Uterus (tissue), 4 donors: ENCODE data around the gene DZIP1. TPM values are rescaled to one million over a fixed set of nuclear protein-coding genes. Genes with fewer than 3 reads are reported as not detected.
A peak's percentile ranks its signal among the peaks of the same experiment; 100 is the strongest.

Experiments
- DNase-seq, 2 donors: peaks; one replicate each; pipeline ENCODE4 v3.0.0-alpha.2; 2019 to 2020
- H3K27ac ChIP-seq, 2 donors: fragments of 200-600 bp; sonication (generic); 1 replicate in 1 of 2; 2 replicates in 1 of 2; pipeline ENCODE4 v1.5.1; 2016 to 2018
- H3K27me3 ChIP-seq, 2 donors: fragments of 200-600 bp; sonication (generic); one replicate each; pipeline ENCODE4 v1.5.1; 2018 to 2019; ENCODE audit warnings: control low read depth in 1 of 2
- H3K36me3 ChIP-seq, 2 donors: fragments of 200-600 bp; sonication (generic); one replicate each; pipeline ENCODE4 v1.5.1; 2019; ENCODE audit warnings: control low read depth in 1 of 2
- H3K4me1 ChIP-seq, 2 donors: fragments of 200-600 bp; sonication (generic); one replicate each; pipeline ENCODE4 v1.5.1; 2018 to 2019; ENCODE audit warnings: control low read depth in 1 of 2
- H3K4me3 ChIP-seq, 2 donors: fragments of 200-600 bp; sonication (generic); 1 replicate in 1 of 2; 2 replicates in 1 of 2; pipeline ENCODE4 v1.5.1; 2018 to 2019; ENCODE audit warnings: mild to moderate bottlenecking in 1 of 2
- H3K9me3 ChIP-seq, 2 donors: fragments of 200-600 bp; sonication (generic); one replicate each; pipeline ENCODE4 v1.5.1; 2019; ENCODE audit warnings: control low read depth in 1 of 2
- POLR2A ChIP-seq, 2 donors: fragments of 450-650 bp; IDR thresholded peaks; one replicate each; pipeline ENCODE4 v1.6.1; 2016; ENCODE audit warnings: antibody characterized with exemption in 2 of 2, mild to moderate bottlenecking in 1 of 2, moderate library complexity in 1 of 2
- intact Hi-C: fragments of 100-400 bp; cut with DNase I; formaldehyde crosslinking; loops from one replicate; pipeline ENCODE4 v1.15.1; 2023; ENCODE audit warnings: low total_unique reads
- total RNA-seq, 4 donors: library from RNA; depleted of rRNA in 3 of 4; stranded (reverse); fragments of >200 nt in 3 of 4; gene quantifications; one replicate each; pipeline versions ENCODE4 v1.1.0 to v1.2.4, GENCODE V29; 2014 to 2023
- TF ChIP-seq, protein P1 (sequence below), 4 experiments: fragments of 200-600 bp in 2 of 4; fragments of 450-650 bp in 2 of 4; sonication (generic) in 2 of 4; IDR thresholded peaks; one replicate each; pipeline ENCODE4 v1.5.1; 2016 to 2019; ENCODE audit warnings: antibody characterized with exemption in 4 of 4, mild to moderate bottlenecking in 2 of 4, moderate library complexity in 1 of 4
- donor health status: DM: yes; HTN: yes; CAD: no.

DZIP1 gene
- total RNA-seq, 4 donors from 2014 or later = 24.1 to 65.3 (median 42.3) TPM

DNA sequence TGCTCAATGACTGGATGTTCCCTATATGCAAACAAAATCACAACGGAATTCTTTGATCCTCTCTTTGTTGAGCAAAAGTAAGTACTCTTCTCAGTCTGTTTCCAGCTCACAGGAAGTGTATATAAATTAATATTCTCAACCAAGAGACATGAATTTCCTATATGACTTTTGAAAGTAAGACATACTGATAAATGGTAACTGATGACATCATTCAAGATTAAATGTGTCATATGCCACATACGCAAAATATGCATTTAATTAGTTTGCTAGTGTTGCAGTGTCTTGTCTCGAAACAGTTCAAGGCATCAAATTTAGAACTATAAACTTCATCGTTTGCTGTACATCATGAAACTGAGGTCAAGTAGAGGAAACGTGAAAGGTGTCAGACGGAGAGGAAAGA, 84.1 kb downstream of the DZIP1 start:
- H3K36me3 ChIP-seq = no peaks in the 10 kb centered on the region

DNA sequence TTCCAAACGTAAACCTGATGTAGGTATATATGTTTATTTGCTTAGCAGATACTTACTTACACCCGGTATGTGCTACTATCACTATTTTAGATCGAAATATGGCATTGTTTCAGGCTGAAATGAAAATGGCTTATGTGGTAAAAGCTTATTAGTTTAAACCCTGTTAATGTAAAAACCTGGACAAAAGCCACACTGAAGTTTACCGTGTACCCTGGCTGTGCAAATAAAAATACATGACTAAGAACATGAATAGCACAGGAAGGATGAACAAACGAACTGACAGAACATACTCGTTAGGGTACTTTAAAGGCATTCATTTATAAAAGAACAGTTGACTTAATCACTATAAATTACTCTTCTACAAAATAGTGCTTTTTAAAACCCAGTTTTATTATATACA, 85.4 kb downstream of the DZIP1 start:
- no peak overlapping the region for H3K27ac ChIP-seq
- no peaks in the 10 kb centered on the region for H3K36me3 ChIP-seq
- DNase-seq = no peak
- TF ChIP-seq POLR2A (IDR thresholded peaks at IDR 0.05) = no peak
- intact Hi-C loops = no loop called here
- no peaks in the 10 kb centered on the region for H3K4me1 ChIP-seq
- no peaks in the 10 kb centered on the region for H3K9me3 ChIP-seq
- H3K27me3 ChIP-seq = no peaks in the 10 kb centered on the region
- H3K4me3 ChIP-seq = no peak overlapping the region

More for the DNA sequence above, 84.1 kb downstream of the DZIP1 start:
- intact Hi-C loops = no loop called here
- no peak overlapping the region for H3K27ac ChIP-seq
- no peaks in the 10 kb centered on the region for H3K27me3 ChIP-seq
- H3K4me1 ChIP-seq = no peaks in the 10 kb centered on the region
- no peak overlapping the region for H3K4me3 ChIP-seq
- no peak for DNase-seq
- TF ChIP-seq, protein P1, sequence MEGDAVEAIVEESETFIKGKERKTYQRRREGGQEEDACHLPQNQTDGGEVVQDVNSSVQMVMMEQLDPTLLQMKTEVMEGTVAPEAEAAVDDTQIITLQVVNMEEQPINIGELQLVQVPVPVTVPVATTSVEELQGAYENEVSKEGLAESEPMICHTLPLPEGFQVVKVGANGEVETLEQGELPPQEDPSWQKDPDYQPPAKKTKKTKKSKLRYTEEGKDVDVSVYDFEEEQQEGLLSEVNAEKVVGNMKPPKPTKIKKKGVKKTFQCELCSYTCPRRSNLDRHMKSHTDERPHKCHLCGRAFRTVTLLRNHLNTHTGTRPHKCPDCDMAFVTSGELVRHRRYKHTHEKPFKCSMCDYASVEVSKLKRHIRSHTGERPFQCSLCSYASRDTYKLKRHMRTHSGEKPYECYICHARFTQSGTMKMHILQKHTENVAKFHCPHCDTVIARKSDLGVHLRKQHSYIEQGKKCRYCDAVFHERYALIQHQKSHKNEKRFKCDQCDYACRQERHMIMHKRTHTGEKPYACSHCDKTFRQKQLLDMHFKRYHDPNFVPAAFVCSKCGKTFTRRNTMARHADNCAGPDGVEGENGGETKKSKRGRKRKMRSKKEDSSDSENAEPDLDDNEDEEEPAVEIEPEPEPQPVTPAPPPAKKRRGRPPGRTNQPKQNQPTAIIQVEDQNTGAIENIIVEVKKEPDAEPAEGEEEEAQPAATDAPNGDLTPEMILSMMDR (IDR thresholded peaks at IDR 0.05) = no peak
- no peak for TF ChIP-seq POLR2A (IDR thresholded peaks at IDR 0.05)
- no peaks in the 10 kb centered on the region for H3K9me3 ChIP-seq

DNA sequence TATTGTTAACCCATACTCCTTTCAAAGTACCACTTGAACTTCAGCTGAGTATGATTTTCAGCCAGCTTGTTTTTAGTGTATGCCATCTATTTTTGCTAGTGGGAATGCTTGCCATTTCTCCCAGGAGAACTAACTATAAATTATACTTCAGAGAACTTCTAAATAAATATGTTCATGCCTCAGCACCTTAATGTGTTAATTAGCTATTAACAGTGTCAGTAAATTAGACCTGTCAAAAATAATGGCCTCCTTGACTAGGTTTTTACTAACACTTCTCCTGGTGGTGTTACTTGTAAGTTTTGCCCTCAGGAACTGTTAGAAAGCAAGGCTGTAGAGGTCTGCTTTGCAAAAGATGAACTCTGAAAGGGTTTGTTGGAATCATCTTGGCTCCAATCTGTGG, 87.5 kb downstream of the DZIP1 start:
- intact Hi-C loops = no loop called here
- no peaks in the 10 kb centered on the region for H3K4me1 ChIP-seq
- no peaks in the 10 kb centered on the region for H3K36me3 ChIP-seq
- no peaks in the 10 kb centered on the region for H3K27me3 ChIP-seq
- DNase-seq = no peak
- no peak for TF ChIP-seq POLR2A (IDR thresholded peaks at IDR 0.05)
- TF ChIP-seq, protein P1 (IDR thresholded peaks at IDR 0.05) = no peak
- no peak overlapping the region for H3K27ac ChIP-seq
- H3K9me3 ChIP-seq = no peaks in the 10 kb centered on the region
- no peak overlapping the region for H3K4me3 ChIP-seq

DNA sequence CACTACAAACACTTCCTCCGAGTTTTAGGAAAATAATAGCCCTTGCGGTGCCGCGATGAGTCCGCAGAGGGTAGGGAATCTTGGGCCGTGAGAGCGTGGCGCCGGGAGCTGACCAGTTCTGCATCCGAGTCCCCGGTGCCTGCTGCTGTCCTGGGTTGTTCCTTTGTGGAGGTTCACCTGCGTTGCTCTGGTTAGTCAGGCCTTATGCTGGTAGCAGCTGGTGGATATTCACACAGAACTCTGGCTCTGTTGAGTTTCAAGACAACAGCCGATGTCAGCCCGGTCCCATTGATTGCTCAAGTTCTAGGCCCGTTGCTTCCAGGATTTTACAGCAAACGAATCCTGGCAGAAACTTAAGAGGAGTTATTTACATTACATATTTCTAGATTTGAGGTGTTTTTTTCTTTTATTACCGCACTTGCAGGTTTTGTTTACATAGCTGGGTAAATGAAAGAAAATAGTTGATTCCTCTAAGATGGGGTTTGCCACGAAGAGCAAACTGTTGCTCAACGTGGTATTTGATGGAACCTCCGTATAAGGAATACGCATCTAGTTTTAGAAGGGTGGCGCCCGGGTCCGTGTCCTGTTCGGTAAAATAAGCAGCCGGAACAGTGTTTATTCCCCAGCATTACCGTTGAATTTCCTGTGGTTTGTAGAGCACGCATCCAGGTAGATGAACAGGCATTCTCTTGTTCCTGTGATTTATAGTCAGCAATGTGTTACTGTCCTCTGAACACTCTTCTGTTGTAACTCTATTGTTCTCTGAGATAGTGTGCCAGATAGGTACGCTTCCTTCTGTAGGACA, 90.7 kb downstream of the DZIP1 start:
- no peaks in the 10 kb centered on the region for H3K9me3 ChIP-seq
- no peak for TF ChIP-seq POLR2A (IDR thresholded peaks at IDR 0.05)
- TF ChIP-seq, protein P1 (IDR thresholded peaks at IDR 0.05) = no peak
- intact Hi-C loops = no loop called here

DNA sequence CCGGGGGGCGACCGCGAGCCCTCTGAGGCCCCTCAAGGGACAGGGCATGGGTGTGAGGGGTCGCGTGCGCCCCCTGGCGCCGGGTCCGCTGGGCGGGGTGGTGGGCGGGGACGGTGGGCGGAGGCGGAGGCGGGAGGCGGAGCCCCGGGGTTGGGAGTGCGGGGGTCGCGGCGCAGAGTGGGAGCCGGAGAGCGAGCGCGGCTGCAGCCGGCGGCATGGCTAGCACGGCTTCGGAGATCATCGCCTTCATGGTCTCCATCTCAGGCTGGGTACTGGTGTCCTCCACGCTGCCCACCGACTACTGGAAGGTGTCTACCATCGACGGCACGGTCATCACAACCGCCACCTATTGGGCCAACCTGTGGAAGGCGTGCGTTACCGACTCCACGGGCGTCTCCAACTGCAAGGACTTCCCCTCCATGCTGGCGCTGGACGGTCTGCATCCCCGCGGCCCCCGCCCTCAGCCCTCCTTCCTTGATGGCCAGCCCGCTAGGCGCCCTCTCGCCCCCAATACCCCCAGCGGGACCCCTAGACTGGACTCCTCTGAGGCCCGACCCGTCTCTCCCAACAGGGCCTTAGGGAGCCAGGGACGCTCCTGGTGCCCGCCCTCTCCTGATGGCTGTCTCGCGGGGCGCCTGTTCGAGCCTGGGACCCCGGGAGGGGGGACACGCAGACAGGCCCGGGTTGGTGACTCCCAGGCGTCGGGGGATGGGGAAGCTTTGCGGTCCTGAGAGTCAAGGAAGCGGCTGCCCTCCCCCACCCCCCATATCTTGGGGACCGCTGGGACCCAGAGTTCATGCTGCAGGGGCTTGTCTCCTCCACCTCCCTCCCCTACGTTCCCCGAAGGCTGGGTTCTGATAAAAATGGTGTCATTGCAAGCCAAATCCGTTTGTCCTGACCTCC, 91.7 kb downstream of the DZIP1 start, which contains the start of gene CLDN10:
Gene CLDN10 (plus strand): TSS at position 182 of the 903 bp plus-strand sequence. CDS start 34 bp downstream, at position 216.
- no peaks in the 10 kb centered on the region for H3K9me3 ChIP-seq
- H3K27me3 ChIP-seq = no peaks in the 10 kb centered on the region
- no peaks in the 10 kb centered on the region for H3K4me1 ChIP-seq
- H3K27ac ChIP-seq = no peak within 1 kb of the TSS
- no peak for TF ChIP-seq POLR2A (IDR thresholded peaks at IDR 0.05)
- TF ChIP-seq, protein P1 (IDR thresholded peaks at IDR 0.05) = no peak
- no peaks in the 10 kb centered on the region for H3K36me3 ChIP-seq
- intact Hi-C loops = no loop called here
- DNase-seq = no peak
- peak within 1 kb of the TSS in 1 of 2 donors; percentile 16 for H3K4me3 ChIP-seq

More for the DNA sequence above, 90.7 kb downstream of the DZIP1 start:
- no peak for DNase-seq
- Histone ChIP-seq H3K4me1 (no peaks in the 10 kb centered on the region), H3K27ac (no peak overlapping the region), H3K4me3 (no peak overlapping the region), H3K27me3 (no peaks in the 10 kb centered on the region), H3K36me3 (no peaks in the 10 kb centered on the region)
